Gastroesophageal sphincter (tissue), 4 donors: ENCODE data around the gene TMC1. TPM values are rescaled to one million over a fixed set of nuclear protein-coding genes. Genes with fewer than 3 reads are reported as not detected.

Experiments
- ATAC-seq: fragments of 150-250 bp; one replicate; pipeline ENCODE4 v1.9.1; 2016; ENCODE audit warnings: mild to moderate bottlenecking, moderate library complexity
- H3K27ac ChIP-seq, 4 donors: fragments of 200-600 bp; sonication (generic) in 3 of 4; 1 replicate in 3 of 4; 2 replicates in 1 of 4; pipeline ENCODE4 v1.5.1; 2016 to 2019
- H3K27me3 ChIP-seq: fragments of 200-600 bp; sonication (generic); one replicate; pipeline ENCODE4 v1.5.1; 2019
- H3K36me3 ChIP-seq, 2 donors: fragments of 200-600 bp; sonication (generic); one replicate each; pipeline ENCODE4 v1.5.1; 2019; ENCODE audit warnings: control low read depth in 1 of 2
- H3K4me1 ChIP-seq, 3 donors: fragments of 200-600 bp; sonication (generic); 1 replicate in 2 of 3; 2 replicates in 1 of 3; pipeline ENCODE4 v1.5.1; 2016 to 2019; ENCODE audit warnings: control low read depth in 2 of 3
- H3K4me3 ChIP-seq, 2 donors: fragments of 200-600 bp; sonication (generic); one replicate each; pipeline ENCODE4 v1.5.1; 2019; ENCODE audit warnings: mild to moderate bottlenecking in 1 of 2, moderate library complexity in 1 of 2
- H3K9me3 ChIP-seq, 3 donors: fragments of 200-600 bp; sonication (generic); one replicate each; pipeline ENCODE4 v1.5.1; 2017 to 2019; ENCODE audit warnings: control low read depth in 2 of 3
- EP300 ChIP-seq: sonication (generic); formaldehyde crosslinking; IDR thresholded peaks from one replicate; pipeline ENCODE4 v1.6.1; 2017; ENCODE audit warnings: antibody characterized with exemption, mild to moderate bottlenecking
- POLR2A ChIP-seq, 2 donors: fragments of 450-650 bp; IDR thresholded peaks; one replicate each; pipeline ENCODE4 v1.6.1; 2017; ENCODE audit warnings: antibody characterized with exemption in 2 of 2, mild to moderate bottlenecking in 2 of 2, moderate library complexity in 1 of 2
- POLR2AphosphoS5 ChIP-seq: sonication (generic); formaldehyde crosslinking; IDR thresholded peaks from one replicate; pipeline ENCODE4 v1.6.1; 2017; ENCODE audit warnings: antibody characterized with exemption
- WGBS, 2 donors: methylation state at CpG; one replicate each; pipeline ENCODE4 v1.1.5; 2018; ENCODE audit warnings: low coverage in 1 of 2; 5-methylcytosine and 5-hydroxymethylcytosine counted together
- total RNA-seq, 4 donors: library from RNA; depleted of rRNA; stranded (reverse); fragments of >200 nt; gene quantifications; one replicate each; pipeline ENCODE4 v1.1.0, GENCODE V29; 2016
- TF ChIP-seq, protein P1 (sequence below), 4 experiments: fragments of 200-600 bp in 2 of 4; fragments of 450-650 bp in 2 of 4; sonication (generic) in 1 of 4; IDR thresholded peaks; one replicate each; pipeline ENCODE4 v1.5.1; 2017 to 2019; ENCODE audit warnings: antibody characterized with exemption in 4 of 4, mild to moderate bottlenecking in 2 of 4, moderate library complexity in 2 of 4

Gene TMC1
- total RNA-seq, 4 donors from 2014 or later, result not detected

DNA sequence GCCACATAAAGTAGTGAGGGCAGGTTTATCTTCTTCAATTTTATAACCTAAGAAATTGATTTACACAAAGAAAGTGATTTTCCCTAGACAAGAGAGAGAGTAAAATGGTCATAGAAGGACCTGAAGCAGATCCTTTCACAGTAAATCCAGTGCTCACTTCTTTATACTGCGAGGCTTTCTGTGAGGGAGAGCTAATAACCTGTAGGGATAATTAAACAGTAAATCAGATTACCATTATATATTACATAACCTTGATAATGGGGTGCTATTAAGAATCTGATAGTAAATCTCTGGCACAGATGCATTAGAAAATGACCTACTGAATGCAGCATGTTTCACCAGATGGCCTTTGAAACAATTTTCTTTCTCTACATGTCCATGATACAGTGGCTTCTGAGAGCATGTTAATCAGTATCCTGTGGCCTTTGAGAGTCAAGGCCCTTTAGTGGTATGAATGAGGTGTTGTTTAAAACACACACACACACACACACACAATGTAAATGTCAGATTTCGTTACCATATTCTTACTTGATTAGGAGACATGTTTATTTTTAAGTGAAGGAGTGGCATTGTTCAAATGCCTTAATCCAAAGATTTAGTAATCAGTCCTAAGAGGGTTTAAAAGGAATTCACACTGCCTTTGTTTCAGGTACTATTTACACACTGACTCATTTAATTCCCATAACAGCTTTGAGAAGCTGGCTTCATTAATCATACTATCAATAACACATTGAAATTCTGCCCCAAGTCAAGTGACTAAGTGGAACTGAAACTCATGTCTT, 306.7 kb downstream of the TMC1 start:
- H3K36me3 ChIP-seq, result no peaks in the 10 kb centered on the region
- TF ChIP-seq POLR2AphosphoS5, result no peak
- TF ChIP-seq, protein P1, sequence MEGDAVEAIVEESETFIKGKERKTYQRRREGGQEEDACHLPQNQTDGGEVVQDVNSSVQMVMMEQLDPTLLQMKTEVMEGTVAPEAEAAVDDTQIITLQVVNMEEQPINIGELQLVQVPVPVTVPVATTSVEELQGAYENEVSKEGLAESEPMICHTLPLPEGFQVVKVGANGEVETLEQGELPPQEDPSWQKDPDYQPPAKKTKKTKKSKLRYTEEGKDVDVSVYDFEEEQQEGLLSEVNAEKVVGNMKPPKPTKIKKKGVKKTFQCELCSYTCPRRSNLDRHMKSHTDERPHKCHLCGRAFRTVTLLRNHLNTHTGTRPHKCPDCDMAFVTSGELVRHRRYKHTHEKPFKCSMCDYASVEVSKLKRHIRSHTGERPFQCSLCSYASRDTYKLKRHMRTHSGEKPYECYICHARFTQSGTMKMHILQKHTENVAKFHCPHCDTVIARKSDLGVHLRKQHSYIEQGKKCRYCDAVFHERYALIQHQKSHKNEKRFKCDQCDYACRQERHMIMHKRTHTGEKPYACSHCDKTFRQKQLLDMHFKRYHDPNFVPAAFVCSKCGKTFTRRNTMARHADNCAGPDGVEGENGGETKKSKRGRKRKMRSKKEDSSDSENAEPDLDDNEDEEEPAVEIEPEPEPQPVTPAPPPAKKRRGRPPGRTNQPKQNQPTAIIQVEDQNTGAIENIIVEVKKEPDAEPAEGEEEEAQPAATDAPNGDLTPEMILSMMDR (IDR thresholded peaks at IDR 0.05), result no peak
- TF ChIP-seq EP300, result no peak
- ATAC-seq, result no peak
- no peaks in the 10 kb centered on the region for H3K27me3 ChIP-seq
- no peaks in the 10 kb centered on the region for H3K4me1 ChIP-seq
- no peaks in the 10 kb centered on the region for H3K9me3 ChIP-seq
- peak overlapping the region in 2 of 4 donors; percentile 11 to 35 for H3K27ac ChIP-seq
- 68 to 89% methylated on average over 2 of the region's 2 CpGs for WGBS, 2 donors
- no peak overlapping the region for H3K4me3 ChIP-seq

- Histone ChIP-seq H3K27me3 (no peaks in the 10 kb centered on the region), H3K9me3 (no peaks in the 10 kb centered on the region), H3K4me1 (no peaks in the 10 kb centered on the region), H3K4me3 (no peak overlapping the region), H3K36me3 (no peaks in the 10 kb centered on the region), H3K27ac (no peak overlapping the region)
- TF ChIP-seq POLR2AphosphoS5 (no peak), POLR2A (IDR thresholded peaks at IDR 0.05) (no peak), EP300 (no peak)
- TF ChIP-seq, protein P1 (IDR thresholded peaks at IDR 0.05), result no peak
- WGBS, 2 donors, result 91 to 100% methylated on average over 1 of the region's 1 CpG
- no peak for ATAC-seq
Measured at GRCh38 chr9:72834994-72835393, 313.6 kb downstream of the TMC1 start.

GRCh38 chr9:72836790-72837189, 315.4 kb downstream of the TMC1 start:
- H3K27ac ChIP-seq, result no peak overlapping the region
- TF ChIP-seq, protein P1 (IDR thresholded peaks at IDR 0.05), result no peak
- no peak for TF ChIP-seq POLR2AphosphoS5
- no peak for TF ChIP-seq EP300
- no peak for TF ChIP-seq POLR2A (IDR thresholded peaks at IDR 0.05)
- H3K9me3 ChIP-seq, result no peaks in the 10 kb centered on the region
- H3K36me3 ChIP-seq, result no peaks in the 10 kb centered on the region
- H3K27me3 ChIP-seq, result no peaks in the 10 kb centered on the region
- 69 to 88% methylated on average over 1 to 6 of the region's 6 CpGs for WGBS, 2 donors
- no peaks in the 10 kb centered on the region for H3K4me1 ChIP-seq
- no peak overlapping the region for H3K4me3 ChIP-seq
- ATAC-seq, result no peak

DNA sequence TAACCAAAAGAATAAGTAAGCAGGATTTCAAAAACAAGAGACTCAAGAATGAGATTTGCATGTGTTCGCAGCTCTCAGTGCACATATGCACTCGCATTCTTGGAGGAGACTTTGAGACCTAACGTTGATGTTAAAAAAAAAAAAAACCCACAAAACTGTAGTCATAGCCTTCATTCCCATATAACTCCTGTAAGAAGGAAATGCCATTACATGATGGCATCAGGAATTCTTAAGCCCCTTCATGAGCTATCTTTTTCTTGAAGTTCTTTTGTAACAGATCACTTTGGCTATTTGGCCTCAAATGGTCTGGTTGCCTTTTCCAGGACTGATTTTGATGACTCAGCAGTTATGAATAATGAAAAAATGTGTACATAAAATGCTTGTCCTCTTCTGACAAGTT, 317.7 kb downstream of the TMC1 start:
- ATAC-seq, result no peak
- Histone ChIP-seq H3K9me3 (peaks cover 0 to 2% (median 0%) of the 10 kb centered on the region in 3 donors), H3K27me3 (no peaks in the 10 kb centered on the region), H3K36me3 (no peaks in the 10 kb centered on the region), H3K4me1 (no peaks in the 10 kb centered on the region), H3K27ac (no peak overlapping the region), H3K4me3 (no peak overlapping the region)
- WGBS, 2 donors, result 68 to 80% methylated on average over 1 to 3 of the region's 3 CpGs
- TF ChIP-seq EP300 (no peak), POLR2AphosphoS5 (no peak), POLR2A (IDR thresholded peaks at IDR 0.05) (no peak)
- TF ChIP-seq, protein P1 (IDR thresholded peaks at IDR 0.05), result no peak
